Activated CD8-positive, alpha-beta memory T cell treated with anti-CD3 and anti-CD28 coated beads for 1 hour (primary cell): ENCODE results near the gene SYNCRIP.
A peak's percentile ranks its signal among the peaks of the same experiment; 100 is the strongest.
"Not testable (repeated sequence)": the region's sequence is repeated elsewhere in the genome, so short reads cannot be mapped to it uniquely, and the experiment has no call there.

Source experiments
- DNase-seq, 2 donors: peaks; one replicate each; pipeline ENCODE4 v3.0.0-alpha.2; 2020; ENCODE audit warnings: low read depth in 1 of 2; ENCODE audit errors: extremely low read depth in 1 of 2

SYNCRIP gene

GRCh38 chr6:85600713-85601313 lies 41.9 kb downstream of the SYNCRIP start:
- DNase-seq, result no peak

GRCh38 chr6:85594197-85594930 lies 48.3 kb downstream of the SYNCRIP start:
- peak; percentile 7 to 19 for DNase-seq

GRCh38 chr6:85593438-85594196 lies 49.1 kb downstream of the SYNCRIP start, which contains the start of gene SNX14:
Gene SNX14, minus strand, starts transcription at chr6:85593858. Its CDS starts 140 bp downstream, at chr6:85593718.
- DNase-seq, result peak; percentile 55 to 57

GRCh38 chr6:85592033-85592432 lies 50.7 kb downstream of the SYNCRIP start:
- DNase-seq, result no peak

- DNase-seq, result no peak
These were observed 51.5 kb downstream of the SYNCRIP start for GRCh38 chr6:85591207-85591606.

- DNase-seq, result no peak
These were observed 56.9 kb downstream of the SYNCRIP start for GRCh38 chr6:85585741-85586140.

- not testable (repeated sequence) for DNase-seq
These were observed 59.9 kb downstream of the SYNCRIP start for GRCh38 chr6:85582832-85583231.

GRCh38 chr6:85581572-85581971 lies 61.1 kb downstream of the SYNCRIP start:
- no peak for DNase-seq

GRCh38 chr6:85580878-85581267 lies 61.8 kb downstream of the SYNCRIP start:
- DNase-seq, result no peak

- DNase-seq, result no peak
These were observed 62.4 kb downstream of the SYNCRIP start for GRCh38 chr6:85580118-85580877.

- DNase-seq, result no peak
These were observed 63.1 kb downstream of the SYNCRIP start for GRCh38 chr6:85579581-85579980.

GRCh38 chr6:85576476-85576875 lies 66.2 kb downstream of the SYNCRIP start:
- no peak for DNase-seq

GRCh38 chr6:85574932-85575598 lies 67.6 kb downstream of the SYNCRIP start:
- no peak for DNase-seq

- DNase-seq, result no peak
These were observed 73.4 kb downstream of the SYNCRIP start for GRCh38 chr6:85569323-85569722.

GRCh38 chr6:85568411-85568810 lies 74.3 kb downstream of the SYNCRIP start:
- no peak for DNase-seq

- no peak for DNase-seq
These were observed 77.0 kb downstream of the SYNCRIP start for GRCh38 chr6:85565736-85566135.

GRCh38 chr6:85564223-85564622 lies 78.5 kb downstream of the SYNCRIP start:
- not testable (repeated sequence) for DNase-seq
